ENCODE measurements around the gene C22orf23. TPM values are rescaled to one million over a fixed set of nuclear protein-coding genes. Genes with fewer than 3 reads are reported as not detected.
"Not testable (repeated sequence)": the region's sequence is repeated elsewhere in the genome, so short reads cannot be mapped to it uniquely, and the experiment has no call there.

Gene C22orf23
- total RNA-seq, 1 donor from 2014 or later: not detected

- Histone ChIP-seq H3K36me3 (ENCODE audit: control insufficient read depth, insufficient read depth, low read length) (no peaks in the 10 kb centered on the region), H3K27me3 (ENCODE audit: control insufficient read depth, insufficient read depth, low read length) (no peaks in the 10 kb centered on the region), H3K4me3 (ENCODE audit: low read depth, low read length) (no peak overlapping the region)
- no peak for DNase-seq (ENCODE audit: low read depth)
- no peak for TF ChIP-seq CTCF (IDR thresholded peaks at IDR 0.05; ENCODE audit: insufficient read depth, low read length, poor library complexity, severe bottlenecking)
Observed at GRCh38 chr22:37976547-37976946, 23.1 kb upstream of the C22orf23 start.

- H3K36me3 ChIP-seq (ENCODE audit: control insufficient read depth, insufficient read depth, low read length); H3K27me3 ChIP-seq (ENCODE audit: control insufficient read depth, insufficient read depth, low read length); DNase-seq (ENCODE audit: low read depth); H3K4me3 ChIP-seq (ENCODE audit: low read depth, low read length): not testable (repeated sequence)
Observed at GRCh38 chr22:37976022-37976421, 22.6 kb upstream of the C22orf23 start.

- Histone ChIP-seq H3K36me3 (ENCODE audit: control insufficient read depth, insufficient read depth, low read length) (no peaks in the 10 kb centered on the region), H3K27me3 (ENCODE audit: control insufficient read depth, insufficient read depth, low read length) (no peaks in the 10 kb centered on the region), H3K4me3 (ENCODE audit: low read depth, low read length) (no peak overlapping the region)
- no peak for DNase-seq (ENCODE audit: low read depth)
- TF ChIP-seq CTCF (IDR thresholded peaks at IDR 0.05; ENCODE audit: insufficient read depth, low read length, poor library complexity, severe bottlenecking): no peak
Observed at GRCh38 chr22:37975153-37975552, 21.8 kb upstream of the C22orf23 start.

- H3K4me3 ChIP-seq (ENCODE audit: low read depth, low read length): no peak overlapping the region
Observed at GRCh38 chr22:37973271-37974170, 20.1 kb upstream of the C22orf23 start.

GRCh38 chr22:37972527-37972926, 19.1 kb upstream of the C22orf23 start:
- no peak for DNase-seq (ENCODE audit: low read depth)
- TF ChIP-seq CTCF (IDR thresholded peaks at IDR 0.05; ENCODE audit: insufficient read depth, low read length, poor library complexity, severe bottlenecking): no peak
- H3K27me3 ChIP-seq (ENCODE audit: control insufficient read depth, insufficient read depth, low read length): no peaks in the 10 kb centered on the region
- no peak overlapping the region for H3K4me3 ChIP-seq (ENCODE audit: low read depth, low read length)
- H3K36me3 ChIP-seq (ENCODE audit: control insufficient read depth, insufficient read depth, low read length): no peaks in the 10 kb centered on the region

More at GRCh38 chr22:37973271-37974170, 20.1 kb upstream of the C22orf23 start:
- no peak for TF ChIP-seq CTCF (IDR thresholded peaks at IDR 0.05; ENCODE audit: insufficient read depth, low read length, poor library complexity, severe bottlenecking)
- H3K27me3 ChIP-seq (ENCODE audit: control insufficient read depth, insufficient read depth, low read length): no peaks in the 10 kb centered on the region
- no peaks in the 10 kb centered on the region for H3K36me3 ChIP-seq (ENCODE audit: control insufficient read depth, insufficient read depth, low read length)
- DNase-seq (ENCODE audit: low read depth): no peak

GRCh38 chr22:37971475-37972434, 18.4 kb upstream of the C22orf23 start:
- Histone ChIP-seq H3K27me3 (ENCODE audit: control insufficient read depth, insufficient read depth, low read length) (no peaks in the 10 kb centered on the region), H3K36me3 (ENCODE audit: control insufficient read depth, insufficient read depth, low read length) (no peaks in the 10 kb centered on the region), H3K4me3 (ENCODE audit: low read depth, low read length) (no peak overlapping the region)
- TF ChIP-seq CTCF (IDR thresholded peaks at IDR 0.05; ENCODE audit: insufficient read depth, low read length, poor library complexity, severe bottlenecking): no peak
- no peak for DNase-seq (ENCODE audit: low read depth)

Data from kidney epithelial cell (primary cell).